ENCODE measurements around the gene ATAD3C.
A peak's percentile ranks its signal among the peaks of the same experiment; 100 is the strongest.

DNA sequence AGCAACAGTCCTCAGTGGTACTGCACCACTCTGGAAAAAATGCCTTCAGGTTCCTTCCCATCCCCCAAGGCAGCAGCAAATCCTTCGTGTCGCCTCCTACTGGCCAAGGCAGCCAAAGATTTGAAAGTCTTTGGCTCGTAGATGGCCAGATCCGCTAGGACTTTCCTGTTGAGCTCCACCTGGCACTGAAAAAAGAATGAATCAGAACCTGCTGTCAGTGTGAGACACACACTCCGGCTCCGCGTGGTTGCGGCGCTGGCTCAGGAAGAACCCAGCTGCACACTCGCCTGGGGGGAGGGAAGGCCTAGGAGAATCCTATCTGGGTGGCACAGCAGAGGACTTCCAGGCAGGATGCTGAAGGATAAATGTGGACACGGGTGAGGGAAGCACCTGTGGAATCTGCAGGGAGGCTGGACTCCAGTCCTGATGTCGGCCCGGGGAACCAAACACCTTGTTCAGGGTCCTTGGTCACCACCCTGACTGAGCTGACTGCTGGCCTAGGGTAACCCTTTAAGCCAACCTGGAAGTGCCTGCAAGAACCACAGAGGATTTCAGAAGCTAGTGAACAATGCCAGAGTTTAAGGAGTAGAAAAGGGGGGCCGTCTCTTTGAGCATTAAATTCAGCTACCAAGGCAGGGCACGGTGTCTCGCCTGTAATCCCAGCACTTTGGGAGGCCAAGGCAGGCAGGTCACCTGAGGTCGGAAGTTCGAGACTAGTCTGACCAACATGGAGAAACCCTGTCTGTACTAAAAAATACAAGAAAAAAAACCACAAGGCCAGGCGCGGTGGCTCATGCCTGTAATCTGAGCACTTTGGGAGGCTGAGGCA lies 47.2 kb upstream of the ATAD3C start:
- TF ChIP-seq, protein P1, sequence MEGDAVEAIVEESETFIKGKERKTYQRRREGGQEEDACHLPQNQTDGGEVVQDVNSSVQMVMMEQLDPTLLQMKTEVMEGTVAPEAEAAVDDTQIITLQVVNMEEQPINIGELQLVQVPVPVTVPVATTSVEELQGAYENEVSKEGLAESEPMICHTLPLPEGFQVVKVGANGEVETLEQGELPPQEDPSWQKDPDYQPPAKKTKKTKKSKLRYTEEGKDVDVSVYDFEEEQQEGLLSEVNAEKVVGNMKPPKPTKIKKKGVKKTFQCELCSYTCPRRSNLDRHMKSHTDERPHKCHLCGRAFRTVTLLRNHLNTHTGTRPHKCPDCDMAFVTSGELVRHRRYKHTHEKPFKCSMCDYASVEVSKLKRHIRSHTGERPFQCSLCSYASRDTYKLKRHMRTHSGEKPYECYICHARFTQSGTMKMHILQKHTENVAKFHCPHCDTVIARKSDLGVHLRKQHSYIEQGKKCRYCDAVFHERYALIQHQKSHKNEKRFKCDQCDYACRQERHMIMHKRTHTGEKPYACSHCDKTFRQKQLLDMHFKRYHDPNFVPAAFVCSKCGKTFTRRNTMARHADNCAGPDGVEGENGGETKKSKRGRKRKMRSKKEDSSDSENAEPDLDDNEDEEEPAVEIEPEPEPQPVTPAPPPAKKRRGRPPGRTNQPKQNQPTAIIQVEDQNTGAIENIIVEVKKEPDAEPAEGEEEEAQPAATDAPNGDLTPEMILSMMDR (IDR thresholded peaks at IDR 0.05), result peak; percentile 87
- TF ChIP-seq ZFX (IDR thresholded peaks at IDR 0.05; ENCODE audit: borderline replicate concordance), result no peak

Data from 22Rv1 (cell line).